Measurements from ENCODE around the gene EML6.

GRCh38 chr2:54787755-54788366, 64.4 kb downstream of the EML6 start:
- TF ChIP-seq TAF1 (IDR thresholded peaks at IDR 0.05; ENCODE audit: borderline replicate concordance, insufficient read depth, low read length) (no peak), POLR2AphosphoS5 (IDR thresholded peaks at IDR 0.05; ENCODE audit: low read depth, low read length) (no peak)
